ENCODE results near the gene TSR3. TPM values are rescaled to one million over a fixed set of nuclear protein-coding genes. Genes with fewer than 3 reads are reported as not detected.

Gene TSR3
- total RNA-seq, 2 donors from 2014 or later = 64.9 to 67.4 TPM

- H3K9me3 Mint-ChIP-seq = no peaks in the 10 kb centered on the region
- Histone ChIP-seq H3K27ac (ENCODE audit: low read depth, low read length) (no peak overlapping the region), H3K9ac (ENCODE audit: extremely low read depth, low read length, poor library complexity, severe bottlenecking) (no peak overlapping the region), H3K4me3 (ENCODE audit: low read length) (no peak overlapping the region), H3K36me3 (ENCODE audit: control insufficient read depth, insufficient read depth, low read length) (peaks cover 23% of the 10 kb centered on the region), H3K9me3 (ENCODE audit: control insufficient read depth, low read length) (no peaks in the 10 kb centered on the region), H3K4me1 (ENCODE audit: control insufficient read depth, insufficient read depth, low read length) (no peaks in the 10 kb centered on the region), H3K27me3 (ENCODE audit: control insufficient read depth, insufficient read depth, low read length, poor library complexity, severe bottlenecking) (no peaks in the 10 kb centered on the region)
- no peaks in the 10 kb centered on the region for H3K27me3 Mint-ChIP-seq (ENCODE audit: insufficient read depth)
- H3K27ac Mint-ChIP-seq = no peak overlapping the region
- WGBS, 2 experiments (ENCODE audit: insufficient coverage in 1 of 2, insufficient read length in 1 of 2) = 93 to 94% methylated on average over 15 to 19 of the region's 19 CpGs
- peaks cover 5% of the 10 kb centered on the region for H3K4me1 Mint-ChIP-seq
- DNase-seq = no peak
- H3K36me3 Mint-ChIP-seq (ENCODE audit: low read depth) = peaks cover 30% of the 10 kb centered on the region
- TF ChIP-seq, protein P1, sequence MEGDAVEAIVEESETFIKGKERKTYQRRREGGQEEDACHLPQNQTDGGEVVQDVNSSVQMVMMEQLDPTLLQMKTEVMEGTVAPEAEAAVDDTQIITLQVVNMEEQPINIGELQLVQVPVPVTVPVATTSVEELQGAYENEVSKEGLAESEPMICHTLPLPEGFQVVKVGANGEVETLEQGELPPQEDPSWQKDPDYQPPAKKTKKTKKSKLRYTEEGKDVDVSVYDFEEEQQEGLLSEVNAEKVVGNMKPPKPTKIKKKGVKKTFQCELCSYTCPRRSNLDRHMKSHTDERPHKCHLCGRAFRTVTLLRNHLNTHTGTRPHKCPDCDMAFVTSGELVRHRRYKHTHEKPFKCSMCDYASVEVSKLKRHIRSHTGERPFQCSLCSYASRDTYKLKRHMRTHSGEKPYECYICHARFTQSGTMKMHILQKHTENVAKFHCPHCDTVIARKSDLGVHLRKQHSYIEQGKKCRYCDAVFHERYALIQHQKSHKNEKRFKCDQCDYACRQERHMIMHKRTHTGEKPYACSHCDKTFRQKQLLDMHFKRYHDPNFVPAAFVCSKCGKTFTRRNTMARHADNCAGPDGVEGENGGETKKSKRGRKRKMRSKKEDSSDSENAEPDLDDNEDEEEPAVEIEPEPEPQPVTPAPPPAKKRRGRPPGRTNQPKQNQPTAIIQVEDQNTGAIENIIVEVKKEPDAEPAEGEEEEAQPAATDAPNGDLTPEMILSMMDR (conservative IDR thresholded peaks at IDR 0.05) = no peak
- H3K4me3 Mint-ChIP-seq = no peak overlapping the region
These were observed 6.4 kb upstream of the TSR3 start for GRCh38 chr16:1357906-1358566.

GRCh38 chr16:1356061-1356900 lies 4.6 kb upstream of the TSR3 start:
- no peak overlapping the region for H3K9ac ChIP-seq (ENCODE audit: extremely low read depth, low read length, poor library complexity, severe bottlenecking)
- H3K36me3 Mint-ChIP-seq (ENCODE audit: low read depth) = peaks cover 23% of the 10 kb centered on the region
- 89 to 94% methylated on average over 20 to 33 of the region's 33 CpGs for WGBS, 2 experiments (ENCODE audit: insufficient coverage in 1 of 2, insufficient read length in 1 of 2)
- no peaks in the 10 kb centered on the region for H3K9me3 ChIP-seq (ENCODE audit: control insufficient read depth, low read length)
- DNase-seq = no peak
- H3K4me1 Mint-ChIP-seq = peaks cover 9% of the 10 kb centered on the region
- no peak overlapping the region for H3K27ac Mint-ChIP-seq
- H3K9me3 Mint-ChIP-seq = no peaks in the 10 kb centered on the region
- no peak overlapping the region for H3K4me3 Mint-ChIP-seq
- peaks cover 11% of the 10 kb centered on the region for H3K36me3 ChIP-seq (ENCODE audit: control insufficient read depth, insufficient read depth, low read length)
- H3K4me3 ChIP-seq (ENCODE audit: low read length) = no peak overlapping the region
- TF ChIP-seq, protein P1 (conservative IDR thresholded peaks at IDR 0.05) = no peak
- no peak overlapping the region for H3K27ac ChIP-seq (ENCODE audit: low read depth, low read length)
- no peaks in the 10 kb centered on the region for H3K4me1 ChIP-seq (ENCODE audit: control insufficient read depth, insufficient read depth, low read length)
- H3K27me3 Mint-ChIP-seq (ENCODE audit: insufficient read depth) = no peaks in the 10 kb centered on the region
- no peaks in the 10 kb centered on the region for H3K27me3 ChIP-seq (ENCODE audit: control insufficient read depth, insufficient read depth, low read length, poor library complexity, severe bottlenecking)

DNA sequence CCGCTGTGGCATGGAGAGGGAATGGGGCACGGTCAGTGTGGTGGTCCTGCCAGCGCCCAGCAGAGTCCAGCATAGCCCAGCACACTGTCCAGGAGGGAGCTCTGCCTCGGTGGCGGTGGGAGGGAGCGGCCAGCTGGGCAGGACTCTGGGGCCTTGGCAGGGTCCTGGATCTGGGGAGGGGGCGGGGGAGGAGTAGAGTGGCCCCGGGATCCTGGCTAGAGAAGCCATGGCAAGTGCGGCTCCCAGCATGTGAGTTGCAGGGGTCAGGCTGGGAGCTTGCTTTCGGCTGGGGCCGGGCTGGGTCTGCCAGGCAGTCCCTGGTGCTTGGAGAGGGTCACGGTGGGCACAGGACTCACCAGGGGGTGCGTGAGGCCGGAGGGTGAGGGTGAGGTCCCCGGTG lies 3.9 kb upstream of the TSR3 start:
- Mint-ChIP-seq H3K27me3 (ENCODE audit: insufficient read depth) (no peaks in the 10 kb centered on the region), H3K4me1 (peaks cover 9% of the 10 kb centered on the region), H3K9me3 (no peaks in the 10 kb centered on the region), H3K36me3 (ENCODE audit: low read depth) (peaks cover 17% of the 10 kb centered on the region), H3K27ac (no peak overlapping the region), H3K4me3 (no peak overlapping the region)
- no peak for DNase-seq
- Histone ChIP-seq H3K4me3 (ENCODE audit: low read length) (no peak overlapping the region), H3K9ac (ENCODE audit: extremely low read depth, low read length, poor library complexity, severe bottlenecking) (no peak overlapping the region), H3K4me1 (ENCODE audit: control insufficient read depth, insufficient read depth, low read length) (no peaks in the 10 kb centered on the region), H3K9me3 (ENCODE audit: control insufficient read depth, low read length) (no peaks in the 10 kb centered on the region), H3K27me3 (ENCODE audit: control insufficient read depth, insufficient read depth, low read length, poor library complexity, severe bottlenecking) (no peaks in the 10 kb centered on the region), H3K36me3 (ENCODE audit: control insufficient read depth, insufficient read depth, low read length) (peaks cover 11% of the 10 kb centered on the region), H3K27ac (ENCODE audit: low read depth, low read length) (no peak overlapping the region)
- WGBS, 2 experiments (ENCODE audit: insufficient coverage in 1 of 2, insufficient read length in 1 of 2) = 90 to 91% methylated on average over 10 to 15 of the region's 15 CpGs
- TF ChIP-seq, protein P1 (conservative IDR thresholded peaks at IDR 0.05) = no peak

Measured in endodermal cell (in vitro differentiated cells).